Measurements from ENCODE around the gene GRIFIN.

The GRIFIN gene

DNA sequence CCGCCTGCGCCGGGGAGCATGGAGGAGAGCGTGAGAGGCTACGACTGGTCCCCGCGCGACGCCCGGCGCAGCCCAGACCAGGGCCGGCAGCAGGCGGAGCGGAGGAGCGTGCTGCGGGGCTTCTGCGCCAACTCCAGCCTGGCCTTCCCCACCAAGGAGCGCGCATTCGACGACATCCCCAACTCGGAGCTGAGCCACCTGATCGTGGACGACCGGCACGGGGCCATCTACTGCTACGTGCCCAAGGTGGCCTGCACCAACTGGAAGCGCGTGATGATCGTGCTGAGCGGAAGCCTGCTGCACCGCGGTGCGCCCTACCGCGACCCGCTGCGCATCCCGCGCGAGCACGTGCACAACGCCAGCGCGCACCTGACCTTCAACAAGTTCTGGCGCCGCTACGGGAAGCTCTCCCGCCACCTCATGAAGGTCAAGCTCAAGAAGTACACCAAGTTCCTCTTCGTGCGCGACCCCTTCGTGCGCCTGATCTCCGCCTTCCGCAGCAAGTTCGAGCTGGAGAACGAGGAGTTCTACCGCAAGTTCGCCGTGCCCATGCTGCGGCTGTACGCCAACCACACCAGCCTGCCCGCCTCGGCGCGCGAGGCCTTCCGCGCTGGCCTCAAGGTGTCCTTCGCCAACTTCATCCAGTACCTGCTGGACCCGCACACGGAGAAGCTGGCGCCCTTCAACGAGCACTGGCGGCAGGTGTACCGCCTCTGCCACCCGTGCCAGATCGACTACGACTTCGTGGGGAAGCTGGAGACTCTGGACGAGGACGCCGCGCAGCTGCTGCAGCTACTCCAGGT lies 43.1 kb downstream of the GRIFIN start:
- DNase-seq = no peak

DNA sequence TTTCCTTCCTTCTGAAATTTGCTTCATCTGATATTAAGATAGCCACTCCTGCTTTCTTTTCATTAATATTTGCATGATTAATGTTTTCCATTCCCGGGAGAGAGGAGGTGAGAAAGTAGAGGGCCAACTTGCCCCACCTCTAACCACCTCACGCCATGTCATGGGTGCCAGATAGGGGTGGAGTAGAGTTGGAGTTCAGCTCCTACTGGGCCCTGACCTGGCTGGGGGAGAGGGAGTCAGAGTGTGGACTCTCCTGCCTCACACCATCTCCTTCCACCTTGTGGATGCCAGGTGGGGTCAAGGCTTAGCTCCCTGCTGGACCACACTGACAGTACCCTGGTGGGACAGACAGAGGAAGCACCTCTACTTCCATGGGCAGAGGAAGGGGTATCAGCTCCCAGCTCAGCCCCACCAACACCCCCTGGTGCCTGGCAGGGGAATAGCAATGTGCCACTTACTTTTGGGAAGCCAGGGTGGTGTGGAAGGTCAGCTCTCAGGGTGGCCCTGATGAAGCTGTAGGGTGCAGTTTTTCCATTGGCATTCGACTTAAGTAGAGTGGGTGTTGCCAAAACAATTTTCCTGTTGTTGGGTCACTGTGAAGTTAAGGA lies 44.8 kb downstream of the GRIFIN start:
- DNase-seq = peak; percentile 39

DNA sequence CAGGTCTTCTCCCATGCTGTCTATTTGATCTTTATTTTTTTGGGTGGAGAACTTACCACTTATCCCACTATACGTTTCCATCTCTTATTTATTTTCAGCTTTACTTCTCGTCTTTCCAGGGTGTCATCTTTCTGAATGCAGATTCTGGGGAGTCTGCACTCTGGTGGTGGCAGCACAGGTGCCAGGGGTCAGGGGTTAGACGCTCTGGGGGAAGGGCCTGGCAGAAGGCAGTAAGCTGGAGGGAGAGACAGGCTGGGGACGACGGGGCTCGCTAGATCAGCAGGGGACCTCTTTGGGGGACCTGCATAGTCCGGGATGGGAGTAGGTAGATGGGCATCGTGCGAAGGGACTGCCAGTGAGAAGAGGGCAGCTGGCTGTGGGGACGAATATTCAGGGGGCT lies 50.4 kb downstream of the GRIFIN start:
- DNase-seq = no peak

All from activated gamma-delta T cell treated with Interleukin-2 at 50 U/mL for 16 hours (primary cell).